ENCODE data around the gene NTN1.

Gene NTN1

DNA sequence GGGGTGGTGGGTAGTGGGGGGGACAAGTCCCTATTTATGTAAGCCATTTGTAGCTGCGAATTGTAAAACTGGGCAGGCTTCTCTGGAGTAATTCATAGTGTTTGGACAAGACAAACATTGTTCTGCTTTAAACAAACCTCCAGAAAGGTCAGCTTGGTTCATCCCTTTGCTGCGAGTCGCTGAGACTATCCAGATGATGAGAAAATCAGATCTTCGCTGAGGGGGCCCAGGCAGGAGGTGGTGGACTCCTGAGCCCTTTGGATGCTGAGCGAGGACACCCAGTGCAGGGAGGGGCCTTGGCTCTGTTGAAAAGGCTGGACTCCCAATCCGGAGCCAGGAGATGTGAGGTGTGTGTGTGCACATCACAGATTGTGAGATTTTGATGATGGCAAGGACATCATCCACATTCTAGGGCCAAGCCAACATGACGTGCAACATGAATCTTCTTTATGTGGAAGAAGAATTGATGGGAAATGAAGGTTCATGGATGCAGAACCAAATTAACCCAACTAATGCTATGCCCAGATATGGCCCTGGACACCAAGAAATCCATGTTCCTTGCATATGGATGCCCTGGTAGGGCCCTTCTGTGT is 15.0 kb upstream of the NTN1 start:
- DNase-seq (ENCODE audit: low read depth), result no peak

DNA sequence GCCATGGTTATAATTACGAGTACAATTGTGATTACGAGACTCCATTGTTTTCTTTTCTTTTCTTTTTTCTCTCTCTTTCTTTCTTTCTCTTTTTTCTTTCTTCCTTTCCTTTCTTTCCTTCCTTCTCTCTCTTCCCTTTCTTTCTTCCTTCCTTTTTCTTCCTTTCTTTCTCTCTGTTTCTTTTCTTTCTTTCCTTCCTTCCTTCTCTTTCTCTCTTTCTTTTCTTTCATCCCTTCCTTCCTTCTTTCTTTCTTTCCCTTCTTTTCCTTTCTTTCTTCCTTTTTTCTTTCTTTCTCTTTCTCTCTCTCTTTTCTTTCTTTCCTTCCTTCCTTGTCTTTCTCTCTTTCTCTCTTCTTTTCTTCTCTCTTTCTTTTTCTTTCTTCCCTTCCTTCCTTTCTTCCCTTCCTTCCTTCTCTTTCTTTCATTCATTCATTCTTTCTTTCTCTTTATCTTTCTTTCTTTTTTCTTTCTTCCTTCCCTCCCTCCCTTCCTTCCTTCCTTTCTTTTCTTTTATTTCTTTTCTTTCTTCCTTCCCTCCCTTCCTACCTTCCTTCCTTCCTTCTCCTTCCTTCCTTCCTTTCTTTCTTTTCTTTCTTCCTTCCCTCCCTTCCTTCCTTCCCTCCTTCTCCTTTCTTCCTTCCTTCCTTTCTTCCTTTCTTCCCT is 14.1 kb upstream of the NTN1 start:
- DNase-seq (ENCODE audit: low read depth), result no peak

DNA sequence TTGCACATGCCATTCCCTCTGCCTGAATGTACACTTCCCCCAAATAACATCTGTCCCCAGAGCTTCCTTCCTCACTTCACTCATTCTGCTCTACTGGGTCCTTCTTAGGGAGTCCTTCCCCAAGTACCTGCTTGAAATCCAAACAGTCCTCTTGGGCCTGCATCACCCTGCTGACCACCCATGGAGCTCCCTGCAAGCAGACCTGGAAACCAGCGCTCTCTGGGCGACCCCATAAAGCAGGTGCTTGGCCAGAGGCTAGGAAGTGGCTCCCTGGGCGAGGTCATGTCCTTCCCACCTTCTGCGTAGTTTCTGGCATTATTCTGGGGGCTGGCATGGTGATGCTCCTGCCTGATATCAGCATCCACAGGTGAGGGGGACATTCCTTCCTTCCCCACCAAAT is 12.2 kb upstream of the NTN1 start:
- DNase-seq (ENCODE audit: low read depth), result no peak

DNA sequence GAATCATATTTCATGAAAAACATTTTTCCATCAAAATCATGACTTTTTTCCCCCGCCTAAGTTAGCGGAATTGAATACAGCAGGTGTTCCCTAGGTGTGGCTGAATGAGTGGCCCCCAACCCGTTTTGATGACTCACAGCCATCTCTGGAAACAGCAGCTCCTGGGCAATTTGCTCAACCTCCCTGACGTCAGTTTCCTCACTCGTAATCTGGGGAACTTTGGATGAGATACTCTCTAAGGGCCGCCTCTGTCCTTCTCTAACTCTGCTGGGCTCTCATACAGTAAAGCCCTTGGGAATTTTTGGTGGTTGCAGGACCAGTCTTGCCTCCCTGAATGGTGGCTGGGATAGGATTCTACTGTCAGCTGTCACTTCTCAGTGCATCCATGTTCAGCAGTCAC is 11.6 kb upstream of the NTN1 start:
- no peak for DNase-seq (ENCODE audit: low read depth)

DNA sequence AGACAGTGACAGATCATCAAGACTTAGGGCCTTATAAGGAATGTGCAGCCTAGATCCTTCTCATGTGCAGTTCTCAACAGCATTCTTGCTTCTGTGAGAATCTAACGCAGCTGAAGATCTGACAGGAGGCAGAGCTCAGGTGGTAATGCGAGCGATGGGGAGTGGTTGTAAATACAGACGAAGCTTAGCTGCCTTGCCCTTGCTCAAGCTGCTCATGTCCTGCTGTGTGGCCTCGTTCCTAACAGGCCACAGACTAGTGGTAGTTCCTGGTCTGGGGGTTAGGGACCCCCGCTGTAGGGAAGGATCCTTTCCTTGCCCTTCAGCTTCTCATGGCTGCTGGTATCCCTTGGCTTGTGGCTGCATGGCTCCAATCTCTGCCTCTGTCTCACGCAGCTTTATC is 10.3 kb upstream of the NTN1 start:
- no peak for DNase-seq (ENCODE audit: low read depth)

DNA sequence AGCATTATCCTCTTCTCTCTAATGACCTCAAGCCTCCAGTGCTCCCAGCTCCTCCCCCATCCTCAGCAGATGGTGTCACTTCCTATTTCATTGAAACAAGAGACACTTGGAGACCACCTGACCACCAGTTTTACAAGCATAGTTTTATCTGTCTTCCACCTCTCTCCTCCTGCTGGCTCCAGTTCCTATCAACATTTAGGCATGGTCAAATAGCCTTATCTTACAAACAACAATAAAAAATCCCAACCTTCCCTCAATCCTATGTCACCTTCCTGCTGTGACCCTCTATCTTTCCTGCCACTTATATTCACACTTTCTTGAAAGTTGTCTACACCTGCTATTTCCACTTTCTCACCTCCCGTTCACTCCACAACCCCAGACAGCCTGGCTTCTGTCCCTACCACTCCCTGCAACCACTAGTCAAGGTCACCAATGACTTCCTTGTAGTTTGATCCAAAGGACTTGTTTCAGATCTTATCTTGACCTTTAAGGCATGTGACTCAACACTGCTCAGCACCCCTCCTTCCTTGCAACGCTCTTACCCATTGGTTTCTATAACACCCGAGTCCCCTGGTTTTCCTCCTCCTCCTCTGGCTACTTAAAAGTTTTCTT is 4.3 kb upstream of the NTN1 start:
- DNase-seq (ENCODE audit: low read depth), result peak; percentile 56

DNA sequence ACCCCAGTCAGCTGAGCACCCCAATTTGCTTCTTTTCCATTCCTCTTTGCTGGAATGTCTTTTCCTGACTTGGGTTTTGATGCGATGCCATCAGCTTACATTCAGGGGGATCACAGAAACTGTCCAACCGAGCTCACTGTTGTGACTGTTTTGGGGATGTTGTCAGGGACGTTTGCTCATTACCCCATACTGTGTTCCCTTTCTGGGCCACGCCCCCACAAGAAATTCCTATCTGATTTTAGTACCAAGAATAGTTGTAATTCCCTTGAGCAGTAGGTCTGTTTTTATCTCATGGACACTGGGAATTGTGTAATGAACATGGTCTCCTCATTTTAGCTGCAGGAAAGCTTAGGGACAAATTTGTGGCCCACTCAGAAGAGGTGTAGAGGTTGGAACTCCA is 2.6 kb upstream of the NTN1 start:
- no peak for DNase-seq (ENCODE audit: low read depth)

DNA sequence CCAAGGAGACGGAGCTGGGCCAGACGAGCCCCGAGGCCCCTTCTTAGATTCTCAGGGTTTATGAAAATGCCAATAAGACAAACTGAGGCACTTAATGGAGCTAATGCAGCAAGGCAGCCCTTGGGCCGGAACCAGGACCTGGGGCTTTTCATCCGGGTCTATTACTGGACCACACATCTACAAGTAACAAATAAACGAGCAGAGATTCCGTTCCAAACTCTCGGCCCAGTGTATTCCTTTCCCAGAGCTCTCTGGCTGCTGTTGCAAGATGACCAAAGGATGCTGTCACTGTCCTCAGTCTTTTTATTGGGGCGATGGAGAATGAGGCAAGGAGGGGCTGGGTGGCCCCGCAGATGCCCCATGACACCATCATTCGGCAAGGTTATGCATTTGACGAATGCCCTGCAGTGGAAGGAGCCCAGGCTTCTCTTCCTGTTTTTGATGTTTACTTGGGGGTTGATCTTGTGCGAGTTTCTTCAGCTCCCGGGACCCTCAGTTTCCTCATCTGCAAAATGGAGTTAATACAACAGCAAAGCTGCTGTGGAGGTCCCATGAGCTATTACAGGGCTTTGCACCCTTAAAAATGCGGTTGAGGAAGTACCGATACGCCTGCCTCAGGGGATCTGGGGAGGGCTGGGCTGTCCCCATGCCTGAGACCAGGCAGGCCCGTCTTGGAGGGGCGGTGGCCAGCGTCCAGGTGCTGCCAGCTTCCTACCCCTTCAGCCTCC is 1.1 kb upstream of the NTN1 start:
- no peak for DNase-seq (ENCODE audit: low read depth)

DNA sequence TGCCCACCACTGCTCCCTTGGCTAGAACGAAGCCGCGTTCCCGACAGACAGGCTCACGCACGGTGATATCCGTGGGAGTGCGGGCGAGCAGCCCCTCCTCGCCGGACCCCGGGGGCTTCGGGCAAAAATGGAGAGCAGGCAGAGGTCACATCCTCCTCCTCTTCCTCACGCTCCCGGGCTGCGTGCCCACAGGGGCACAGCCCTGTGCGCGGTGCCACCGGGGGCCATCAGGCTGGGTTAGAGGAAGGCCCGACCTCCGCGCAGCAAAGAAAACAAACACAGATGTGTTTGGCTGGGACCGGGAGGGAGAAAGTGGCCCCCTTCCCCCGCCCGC is 519 bp upstream of the NTN1 start:
- DNase-seq (ENCODE audit: low read depth), result no peak

DNA sequence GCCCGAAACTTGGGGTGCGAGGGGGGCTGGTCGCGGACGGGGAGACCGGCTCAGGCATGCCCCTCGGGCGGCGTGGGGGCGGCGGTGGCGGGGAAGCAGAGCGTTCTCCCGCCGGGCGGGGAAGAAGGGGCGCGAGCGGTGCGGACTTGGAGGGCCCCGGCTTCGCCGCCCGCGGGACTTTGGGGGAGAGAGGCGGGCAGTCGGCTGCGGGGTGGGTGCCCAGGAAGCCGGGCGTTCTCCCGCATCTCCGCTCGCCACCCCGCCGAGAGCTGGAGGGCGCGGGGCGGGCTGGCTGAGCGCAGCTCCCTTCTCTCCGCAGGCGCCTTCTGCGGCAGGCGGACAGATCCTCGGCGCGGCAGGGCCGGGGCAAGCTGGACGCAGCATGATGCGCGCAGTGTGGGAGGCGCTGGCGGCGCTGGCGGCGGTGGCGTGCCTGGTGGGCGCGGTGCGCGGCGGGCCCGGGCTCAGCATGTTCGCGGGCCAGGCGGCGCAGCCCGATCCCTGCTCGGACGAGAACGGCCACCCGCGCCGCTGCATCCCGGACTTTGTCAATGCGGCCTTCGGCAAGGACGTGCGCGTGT is 772 bp downstream of the NTN1 start:
- no peak for DNase-seq (ENCODE audit: low read depth)

DNA sequence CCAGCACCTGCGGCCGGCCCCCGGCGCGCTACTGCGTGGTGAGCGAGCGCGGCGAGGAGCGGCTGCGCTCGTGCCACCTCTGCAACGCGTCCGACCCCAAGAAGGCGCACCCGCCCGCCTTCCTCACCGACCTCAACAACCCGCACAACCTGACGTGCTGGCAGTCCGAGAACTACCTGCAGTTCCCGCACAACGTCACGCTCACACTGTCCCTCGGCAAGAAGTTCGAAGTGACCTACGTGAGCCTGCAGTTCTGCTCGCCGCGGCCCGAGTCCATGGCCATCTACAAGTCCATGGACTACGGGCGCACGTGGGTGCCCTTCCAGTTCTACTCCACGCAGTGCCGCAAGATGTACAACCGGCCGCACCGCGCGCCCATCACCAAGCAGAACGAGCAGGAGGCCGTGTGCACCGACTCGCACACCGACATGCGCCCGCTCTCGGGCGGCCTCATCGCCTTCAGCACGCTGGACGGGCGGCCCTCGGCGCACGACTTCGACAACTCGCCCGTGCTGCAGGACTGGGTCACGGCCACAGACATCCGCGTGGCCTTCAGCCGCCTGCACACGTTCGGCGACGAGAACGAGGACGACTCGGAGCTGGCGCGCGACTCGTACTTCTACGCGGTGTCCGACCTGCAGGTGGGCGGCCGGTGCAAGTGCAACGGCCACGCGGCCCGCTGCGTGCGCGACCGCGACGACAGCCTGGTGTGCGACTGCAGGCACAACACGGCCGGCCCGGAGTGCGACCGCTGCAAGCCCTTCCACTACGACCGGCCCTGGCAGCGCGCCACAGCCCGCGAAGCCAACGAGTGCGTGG is 1.5 kb downstream of the NTN1 start:
- no peak for DNase-seq (ENCODE audit: low read depth)

DNA sequence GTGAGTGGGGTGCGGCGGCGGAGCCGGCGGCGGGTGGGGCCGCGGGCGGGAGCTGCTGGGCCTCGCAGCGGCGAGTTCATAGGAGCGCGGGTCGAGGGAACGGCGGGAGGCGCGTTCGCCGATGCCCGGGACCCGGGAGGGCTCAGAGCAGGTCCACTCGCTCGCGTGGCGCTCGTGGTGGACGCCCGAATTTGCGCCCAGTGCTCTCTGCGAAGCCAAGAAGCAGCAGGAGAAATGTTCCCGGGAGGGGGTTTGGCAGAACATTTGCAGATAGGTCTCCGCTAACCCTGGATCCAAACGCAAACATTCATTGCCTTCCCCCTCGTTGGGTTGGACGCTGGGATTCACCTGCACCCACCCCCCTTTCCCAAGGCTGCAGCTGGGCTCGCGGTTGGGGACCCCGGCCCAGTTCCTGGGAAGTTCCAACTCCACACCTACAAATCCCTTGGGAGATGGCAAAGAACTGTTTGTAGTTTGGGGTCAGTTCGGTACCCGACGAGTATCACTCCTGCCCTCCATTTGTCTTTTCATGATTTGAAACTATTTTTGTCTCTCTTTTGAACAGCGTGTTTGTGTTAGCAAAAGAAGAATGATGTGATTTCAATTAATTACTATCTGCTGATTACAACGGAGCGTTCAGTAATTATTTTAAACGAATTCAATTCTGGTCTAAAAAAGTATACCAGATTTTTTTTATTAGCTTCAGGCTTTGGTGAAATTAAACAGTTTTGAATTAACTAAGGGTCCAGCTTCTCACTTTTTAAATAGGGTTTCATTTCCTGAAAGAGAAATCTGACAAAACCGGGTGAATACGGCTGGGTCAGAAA is 2.3 kb downstream of the NTN1 start:
- no peak for DNase-seq (ENCODE audit: low read depth)

DNA sequence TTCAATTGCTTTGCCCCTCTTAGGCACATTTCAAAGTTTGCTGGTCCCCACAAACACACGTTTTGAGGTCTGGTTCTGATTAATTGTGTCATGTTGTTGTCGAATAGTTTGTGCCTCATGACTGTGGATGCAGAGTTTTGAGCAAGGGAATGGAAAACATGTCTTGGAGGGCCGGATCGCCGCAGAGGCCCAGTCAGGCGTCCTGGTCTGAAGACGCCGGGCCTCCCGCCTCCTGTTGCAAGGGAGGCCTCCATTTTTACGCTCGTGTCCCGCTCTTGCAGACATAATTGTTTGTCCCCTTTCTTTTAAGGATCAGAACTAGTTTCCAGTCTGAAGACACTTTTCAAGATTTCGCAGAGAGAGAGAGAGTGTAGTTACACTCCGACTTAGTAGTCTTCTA is 3.2 kb downstream of the NTN1 start:
- DNase-seq (ENCODE audit: low read depth), result no peak

DNA sequence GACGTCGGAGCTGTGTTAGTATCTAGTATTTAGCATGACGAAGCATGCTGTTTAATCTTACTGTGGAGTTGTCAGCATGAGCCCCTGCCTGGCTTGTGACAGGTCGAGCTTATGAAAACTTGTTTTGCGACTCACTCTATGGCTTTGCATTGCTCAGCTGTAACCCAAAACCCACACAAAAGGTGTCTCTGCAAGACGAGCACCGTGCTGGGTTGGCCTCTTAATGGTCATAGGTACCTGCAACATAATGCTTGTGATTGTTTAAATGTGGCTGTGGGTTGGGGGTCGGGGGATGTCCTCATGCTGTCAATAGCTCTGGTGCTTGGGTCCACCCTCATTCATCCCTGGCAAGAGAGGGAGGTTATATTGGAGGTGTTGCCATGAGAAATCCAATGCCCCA is 5.4 kb downstream of the NTN1 start:
- DNase-seq (ENCODE audit: low read depth), result no peak

DNA sequence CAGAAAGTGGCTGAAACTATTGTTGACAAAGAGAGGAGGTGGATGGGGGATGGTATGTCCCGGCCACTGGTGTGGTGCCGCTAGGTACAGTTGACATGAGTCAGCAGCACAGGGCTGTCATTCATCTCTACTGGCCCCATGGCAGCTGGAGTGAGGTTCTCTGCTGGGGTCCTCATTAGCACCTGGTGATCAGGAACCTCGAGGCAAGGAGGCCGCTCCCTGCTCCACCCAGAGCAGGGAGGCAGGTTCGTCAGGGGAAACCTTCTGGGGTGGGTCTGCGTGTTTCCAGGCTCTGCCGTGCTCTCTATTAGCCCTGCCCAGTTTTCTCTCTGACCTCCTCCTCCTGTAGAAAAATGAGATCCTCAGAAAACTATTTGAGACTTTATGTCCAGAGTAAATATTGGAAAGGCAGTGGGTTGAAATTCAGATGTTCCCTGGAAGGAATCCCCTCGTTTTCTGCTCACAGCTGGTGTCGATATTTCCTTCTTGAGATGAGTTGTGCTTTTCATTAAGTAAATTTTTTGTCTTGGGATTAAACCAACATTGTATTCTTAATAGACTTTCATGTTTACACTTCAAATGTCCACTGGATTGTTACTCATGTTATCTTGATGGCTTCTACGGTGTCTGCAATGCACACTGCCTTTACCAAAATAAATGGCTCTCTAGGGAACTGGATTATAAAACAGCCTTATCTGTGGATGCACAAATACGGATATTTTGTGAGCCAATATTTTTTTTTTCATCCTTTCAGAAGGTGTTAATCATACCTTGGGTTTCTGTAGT is 7.1 kb downstream of the NTN1 start:
- DNase-seq (ENCODE audit: low read depth), result no peak

DNA sequence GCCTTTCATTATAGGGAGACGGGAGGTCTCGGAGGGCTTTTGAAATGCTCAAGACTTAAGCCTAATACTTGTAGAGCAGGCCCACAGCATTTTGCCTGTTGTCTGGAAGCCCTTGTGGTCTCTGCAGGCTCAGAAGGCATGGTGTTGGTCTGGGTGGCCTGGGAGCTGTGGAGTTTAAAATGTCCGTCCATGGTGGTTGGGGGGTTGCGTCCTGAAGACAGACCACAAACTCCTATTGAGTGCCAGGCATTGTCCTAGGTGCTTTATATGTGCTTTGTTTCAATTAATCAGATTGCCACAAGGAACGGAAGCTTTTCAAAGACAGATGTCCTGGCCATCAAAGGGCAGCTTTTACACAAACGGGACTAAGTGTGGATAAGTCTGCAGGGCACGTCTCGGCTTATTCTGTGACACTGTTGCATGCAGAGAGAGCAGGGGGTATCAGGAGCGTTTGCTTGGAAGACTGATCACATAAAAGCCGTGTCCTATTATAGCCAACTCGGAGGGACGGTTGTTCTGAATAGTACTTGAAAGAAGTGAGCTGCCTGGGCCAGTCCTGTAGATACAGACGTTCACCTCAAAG is 7.8 kb downstream of the NTN1 start:
- no peak for DNase-seq (ENCODE audit: low read depth)

DNA sequence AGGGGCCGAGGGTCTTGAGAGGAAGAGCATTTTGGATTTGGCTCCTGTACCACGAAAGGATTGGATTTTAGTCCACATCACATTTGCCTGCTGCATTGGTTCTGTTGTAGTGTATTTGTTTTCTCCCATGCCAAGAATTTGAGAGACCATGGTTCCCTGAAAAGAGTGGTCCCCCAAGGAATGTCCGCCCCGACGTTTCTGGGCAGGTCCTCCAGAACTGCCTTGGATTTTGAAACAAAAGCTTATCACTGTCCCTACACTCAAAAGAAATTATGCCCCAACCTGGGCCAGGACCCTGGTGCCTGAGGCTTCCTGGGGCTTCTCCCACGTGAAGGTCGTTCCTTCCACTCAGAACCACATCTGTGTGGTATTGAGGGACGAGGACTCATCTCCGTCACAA is 10.8 kb downstream of the NTN1 start:
- DNase-seq (ENCODE audit: low read depth), result no peak

DNA sequence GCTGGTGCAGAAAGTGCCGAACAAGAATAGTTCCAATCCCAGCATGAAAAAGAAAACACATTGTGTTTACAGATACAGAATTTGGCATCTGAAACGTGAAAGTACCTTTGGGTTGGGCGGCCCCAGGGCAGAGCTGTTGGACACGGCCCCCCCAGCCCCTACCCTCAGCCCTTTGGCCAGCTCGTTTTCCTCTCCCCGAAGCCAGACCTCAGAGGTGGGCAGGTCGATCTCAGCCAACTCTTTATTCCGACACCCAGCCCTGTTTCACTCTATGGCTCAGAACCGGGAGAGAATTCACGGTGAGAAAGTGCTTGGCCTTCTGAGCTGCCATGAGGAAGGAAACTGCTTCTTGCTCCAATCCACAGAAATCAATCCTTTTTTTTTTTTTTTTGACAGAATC is 11.3 kb downstream of the NTN1 start:
- DNase-seq (ENCODE audit: low read depth), result no peak

DNA sequence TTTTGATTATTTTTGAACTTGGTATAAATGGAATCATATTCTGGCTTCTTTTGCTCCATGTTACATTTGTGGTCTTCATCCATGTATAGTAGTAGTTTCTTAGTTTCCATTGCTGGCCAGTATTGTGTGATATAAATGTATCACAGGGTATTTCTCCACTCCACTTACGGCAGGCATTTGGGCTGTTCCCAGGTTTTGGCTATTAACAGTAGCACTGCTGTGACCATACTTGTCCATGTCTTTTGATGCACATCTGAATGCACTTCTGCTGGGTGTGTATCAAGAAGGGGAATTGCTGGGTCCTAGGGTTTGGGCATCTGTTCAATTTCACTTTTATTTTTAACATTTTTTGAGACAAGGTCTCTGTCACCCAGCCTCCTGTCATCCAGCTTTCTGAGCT is 13.9 kb downstream of the NTN1 start:
- no peak for DNase-seq (ENCODE audit: low read depth)

DNA sequence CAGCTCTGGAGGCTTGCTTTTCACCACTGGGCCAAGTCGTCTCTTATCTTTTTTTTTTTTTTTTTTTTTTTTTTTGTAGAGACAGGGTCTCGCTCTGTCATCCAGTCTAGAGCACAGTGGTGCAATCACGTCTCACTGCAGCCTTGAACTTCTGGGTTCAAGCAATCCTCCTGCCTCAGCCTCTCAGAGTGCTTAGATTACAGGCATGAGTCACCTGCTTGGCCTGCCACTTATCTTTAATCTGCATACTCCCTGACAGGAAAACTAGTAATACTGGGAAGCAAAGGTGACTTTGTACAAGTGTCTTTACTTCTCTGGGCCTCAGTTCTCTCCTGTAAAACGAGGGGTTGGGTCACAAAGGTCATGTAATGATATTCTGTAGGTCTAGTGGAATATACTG is 15.0 kb downstream of the NTN1 start:
- DNase-seq (ENCODE audit: low read depth), result no peak

Measured in CMK (cell line).